ENCODE measurements around the gene DOCK1.
"Not testable (repeated sequence)": the region's sequence is repeated elsewhere in the genome, so short reads cannot be mapped to it uniquely, and the experiment has no call there.

- TF ChIP-seq EZH2phosphoT487 (IDR thresholded peaks at IDR 0.05; ENCODE audit: insufficient read depth, low read depth); EZH2 (IDR thresholded peaks at IDR 0.05; ENCODE audit: insufficient read depth, poor library complexity, severe bottlenecking): not testable (repeated sequence)
Observed at GRCh38 chr10:127299192-127299591, 394.0 kb downstream of the DOCK1 start.
